ENCODE data around the gene MTERF4.

DNA sequence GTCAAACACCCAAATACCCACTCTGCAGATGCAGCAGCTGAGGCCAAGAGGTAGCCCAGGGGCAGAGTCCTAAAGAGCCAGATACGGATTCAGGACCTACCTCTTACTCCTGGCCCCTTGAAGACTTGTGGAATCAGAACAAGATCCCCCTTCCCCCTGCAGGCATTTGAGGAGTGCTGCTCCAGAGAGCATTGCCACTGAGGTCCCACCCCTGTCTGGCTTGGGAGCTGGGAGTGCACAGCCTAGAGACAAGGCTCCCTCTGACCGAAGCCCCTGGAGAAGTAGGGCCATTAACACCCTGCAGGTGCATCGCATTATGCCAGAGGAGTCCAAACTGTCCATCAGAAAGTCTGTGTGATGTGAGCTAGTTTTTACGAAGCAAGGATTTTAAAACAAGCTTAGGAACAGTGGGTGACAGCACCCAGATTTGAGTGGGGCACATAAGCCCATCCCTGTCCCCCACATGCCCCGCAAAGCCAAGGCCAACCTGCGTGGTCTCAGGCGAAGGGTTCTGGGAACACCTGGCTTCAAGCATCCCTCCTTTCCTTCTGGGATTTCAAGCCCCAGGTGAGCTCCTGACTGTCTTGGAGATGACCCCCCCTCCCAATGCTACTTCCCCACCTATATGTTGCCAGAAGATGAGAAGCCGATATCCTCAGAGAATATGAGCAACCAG, 48.4 kb downstream of the MTERF4 start:
- TF ChIP-seq, protein P1, sequence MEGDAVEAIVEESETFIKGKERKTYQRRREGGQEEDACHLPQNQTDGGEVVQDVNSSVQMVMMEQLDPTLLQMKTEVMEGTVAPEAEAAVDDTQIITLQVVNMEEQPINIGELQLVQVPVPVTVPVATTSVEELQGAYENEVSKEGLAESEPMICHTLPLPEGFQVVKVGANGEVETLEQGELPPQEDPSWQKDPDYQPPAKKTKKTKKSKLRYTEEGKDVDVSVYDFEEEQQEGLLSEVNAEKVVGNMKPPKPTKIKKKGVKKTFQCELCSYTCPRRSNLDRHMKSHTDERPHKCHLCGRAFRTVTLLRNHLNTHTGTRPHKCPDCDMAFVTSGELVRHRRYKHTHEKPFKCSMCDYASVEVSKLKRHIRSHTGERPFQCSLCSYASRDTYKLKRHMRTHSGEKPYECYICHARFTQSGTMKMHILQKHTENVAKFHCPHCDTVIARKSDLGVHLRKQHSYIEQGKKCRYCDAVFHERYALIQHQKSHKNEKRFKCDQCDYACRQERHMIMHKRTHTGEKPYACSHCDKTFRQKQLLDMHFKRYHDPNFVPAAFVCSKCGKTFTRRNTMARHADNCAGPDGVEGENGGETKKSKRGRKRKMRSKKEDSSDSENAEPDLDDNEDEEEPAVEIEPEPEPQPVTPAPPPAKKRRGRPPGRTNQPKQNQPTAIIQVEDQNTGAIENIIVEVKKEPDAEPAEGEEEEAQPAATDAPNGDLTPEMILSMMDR (IDR thresholded peaks at IDR 0.05; ENCODE audit: low read depth, low read length): no peak
- no peak for TF ChIP-seq POLR2A (IDR thresholded peaks at IDR 0.05; ENCODE audit: extremely low read depth, insufficient read length)
